ENCODE measurements around the gene ATAD3A. TPM values are rescaled to one million over a fixed set of nuclear protein-coding genes. Genes with fewer than 3 reads are reported as not detected.
"Not testable (repeated sequence)": the region's sequence is repeated elsewhere in the genome, so short reads cannot be mapped to it uniquely, and the experiment has no call there.

Gene ATAD3A
- total RNA-seq, 1 donor, result 35.6 TPM

DNA sequence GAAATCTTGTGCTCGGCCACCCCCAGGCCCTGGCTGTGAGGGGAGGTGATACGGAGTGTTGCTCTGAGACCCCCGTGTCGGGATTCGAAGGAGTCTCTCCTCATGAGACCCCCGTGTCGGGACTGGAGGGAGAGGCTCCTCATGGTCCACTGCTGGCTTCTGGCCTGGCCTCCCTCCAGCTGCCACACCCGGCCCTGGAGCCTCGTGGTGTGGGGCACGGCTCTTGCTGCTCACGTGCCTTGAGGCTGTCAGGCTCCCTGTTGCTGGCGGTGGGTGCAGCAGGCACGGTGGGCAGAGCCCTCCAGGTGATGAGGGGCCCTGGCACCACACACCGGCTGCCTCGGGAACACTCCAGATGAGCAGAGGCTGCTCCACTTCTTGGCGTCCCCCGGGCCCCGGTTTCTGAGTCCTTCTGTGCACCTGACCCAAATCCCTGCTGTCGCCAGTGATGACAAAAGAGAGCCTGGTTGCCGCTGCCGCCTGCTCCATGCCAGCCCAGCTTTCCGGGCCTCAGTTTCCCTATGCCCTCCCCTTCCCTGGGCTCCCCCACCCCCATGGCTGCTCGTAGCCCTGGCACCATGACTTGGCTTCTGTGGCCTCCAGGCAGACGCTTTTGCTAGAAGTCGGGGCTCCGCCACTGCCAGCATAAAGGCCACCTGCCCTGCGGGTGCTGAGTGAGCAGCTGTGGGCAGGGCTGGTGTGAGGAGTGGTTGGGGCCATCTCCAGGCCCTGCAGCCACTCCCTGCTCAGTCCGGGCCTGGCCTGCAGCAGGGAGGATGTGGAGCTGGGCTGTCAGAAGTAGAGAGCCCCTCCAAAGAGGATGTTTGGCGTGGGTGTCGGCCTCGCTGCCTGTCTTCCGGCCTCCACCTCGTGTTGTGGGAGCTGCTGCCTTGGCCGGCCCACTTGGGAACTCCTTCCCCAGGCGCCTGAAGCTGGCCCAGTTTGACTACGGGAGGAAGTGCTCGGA lies 16.6 kb downstream of the ATAD3A start:
- TF ChIP-seq, protein P1, sequence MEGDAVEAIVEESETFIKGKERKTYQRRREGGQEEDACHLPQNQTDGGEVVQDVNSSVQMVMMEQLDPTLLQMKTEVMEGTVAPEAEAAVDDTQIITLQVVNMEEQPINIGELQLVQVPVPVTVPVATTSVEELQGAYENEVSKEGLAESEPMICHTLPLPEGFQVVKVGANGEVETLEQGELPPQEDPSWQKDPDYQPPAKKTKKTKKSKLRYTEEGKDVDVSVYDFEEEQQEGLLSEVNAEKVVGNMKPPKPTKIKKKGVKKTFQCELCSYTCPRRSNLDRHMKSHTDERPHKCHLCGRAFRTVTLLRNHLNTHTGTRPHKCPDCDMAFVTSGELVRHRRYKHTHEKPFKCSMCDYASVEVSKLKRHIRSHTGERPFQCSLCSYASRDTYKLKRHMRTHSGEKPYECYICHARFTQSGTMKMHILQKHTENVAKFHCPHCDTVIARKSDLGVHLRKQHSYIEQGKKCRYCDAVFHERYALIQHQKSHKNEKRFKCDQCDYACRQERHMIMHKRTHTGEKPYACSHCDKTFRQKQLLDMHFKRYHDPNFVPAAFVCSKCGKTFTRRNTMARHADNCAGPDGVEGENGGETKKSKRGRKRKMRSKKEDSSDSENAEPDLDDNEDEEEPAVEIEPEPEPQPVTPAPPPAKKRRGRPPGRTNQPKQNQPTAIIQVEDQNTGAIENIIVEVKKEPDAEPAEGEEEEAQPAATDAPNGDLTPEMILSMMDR (IDR thresholded peaks at IDR 0.05; ENCODE audit: insufficient read depth, low read length), result no peak
- no peak overlapping the region for H3K4me3 ChIP-seq (ENCODE audit: low read depth, low read length)
- no peak for DNase-seq (ENCODE audit: low read depth)

DNA sequence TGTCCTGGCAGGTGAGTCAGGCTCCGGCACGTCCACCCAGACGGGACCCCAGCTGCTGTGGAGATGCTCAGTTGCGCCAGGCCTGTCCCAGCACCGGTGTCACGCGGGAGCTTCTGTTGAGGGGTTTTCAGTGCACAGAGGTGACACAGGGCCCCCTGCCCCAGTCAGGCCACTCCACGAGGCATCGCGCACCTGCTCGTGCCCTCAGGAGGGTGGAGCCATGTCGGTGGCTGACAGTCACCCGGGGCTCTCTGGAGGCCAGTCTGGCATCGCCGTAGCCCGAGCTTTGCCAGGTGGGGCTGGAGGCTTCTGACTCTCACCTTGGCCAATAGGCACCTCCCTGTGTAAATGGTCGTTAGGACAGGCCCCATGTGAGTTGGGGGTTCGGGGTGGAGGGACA lies 17.4 kb downstream of the ATAD3A start:
- no peak for DNase-seq (ENCODE audit: low read depth)
- TF ChIP-seq, protein P1 (IDR thresholded peaks at IDR 0.05; ENCODE audit: insufficient read depth, low read length), result no peak
- no peak overlapping the region for H3K4me3 ChIP-seq (ENCODE audit: low read depth, low read length)

DNA sequence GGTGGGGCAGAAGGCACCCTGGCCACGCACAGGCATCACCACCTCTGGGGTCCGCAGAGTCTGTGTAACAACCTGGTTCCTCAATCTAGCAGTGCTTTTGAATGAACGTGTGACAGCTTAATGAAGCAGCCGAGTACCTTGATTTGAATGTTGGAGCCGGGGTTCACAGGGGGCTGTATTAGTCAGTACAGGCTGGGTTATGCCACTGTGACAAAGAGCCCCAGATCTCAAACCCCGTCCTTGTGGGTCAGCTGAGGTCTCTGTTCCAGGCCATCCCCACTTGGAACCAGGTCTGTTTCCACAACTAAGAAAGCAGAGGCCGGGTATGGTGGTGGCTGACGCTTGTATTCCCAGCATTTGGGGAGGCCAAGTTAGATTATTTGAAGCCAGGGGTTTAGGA lies 18.0 kb downstream of the ATAD3A start:
- no peak overlapping the region for H3K4me3 ChIP-seq (ENCODE audit: low read depth, low read length)
- TF ChIP-seq, protein P1 (IDR thresholded peaks at IDR 0.05; ENCODE audit: insufficient read depth, low read length), result no peak
- DNase-seq (ENCODE audit: low read depth), result no peak

DNA sequence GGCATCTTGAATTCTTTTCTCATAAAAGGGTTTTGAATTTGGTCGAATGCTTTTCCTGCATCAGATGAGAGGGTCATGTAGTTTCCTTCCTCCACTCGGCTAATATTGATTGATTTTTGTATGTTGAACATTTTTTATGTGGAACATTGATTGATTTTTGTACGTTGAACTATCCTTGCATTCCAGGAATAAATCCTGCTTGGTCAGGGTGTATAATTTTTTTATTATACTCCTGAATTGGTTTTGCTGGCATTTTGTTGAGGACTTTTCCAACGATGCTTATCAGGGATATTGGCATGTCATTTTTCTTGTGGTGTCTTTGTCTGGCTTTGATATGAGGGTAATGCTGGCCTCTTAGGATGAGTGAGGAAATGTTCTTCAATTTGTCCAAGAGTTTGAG lies 20.0 kb downstream of the ATAD3A start:
- TF ChIP-seq, protein P1 (IDR thresholded peaks at IDR 0.05; ENCODE audit: insufficient read depth, low read length), result no peak
- DNase-seq (ENCODE audit: low read depth), result no peak

DNA sequence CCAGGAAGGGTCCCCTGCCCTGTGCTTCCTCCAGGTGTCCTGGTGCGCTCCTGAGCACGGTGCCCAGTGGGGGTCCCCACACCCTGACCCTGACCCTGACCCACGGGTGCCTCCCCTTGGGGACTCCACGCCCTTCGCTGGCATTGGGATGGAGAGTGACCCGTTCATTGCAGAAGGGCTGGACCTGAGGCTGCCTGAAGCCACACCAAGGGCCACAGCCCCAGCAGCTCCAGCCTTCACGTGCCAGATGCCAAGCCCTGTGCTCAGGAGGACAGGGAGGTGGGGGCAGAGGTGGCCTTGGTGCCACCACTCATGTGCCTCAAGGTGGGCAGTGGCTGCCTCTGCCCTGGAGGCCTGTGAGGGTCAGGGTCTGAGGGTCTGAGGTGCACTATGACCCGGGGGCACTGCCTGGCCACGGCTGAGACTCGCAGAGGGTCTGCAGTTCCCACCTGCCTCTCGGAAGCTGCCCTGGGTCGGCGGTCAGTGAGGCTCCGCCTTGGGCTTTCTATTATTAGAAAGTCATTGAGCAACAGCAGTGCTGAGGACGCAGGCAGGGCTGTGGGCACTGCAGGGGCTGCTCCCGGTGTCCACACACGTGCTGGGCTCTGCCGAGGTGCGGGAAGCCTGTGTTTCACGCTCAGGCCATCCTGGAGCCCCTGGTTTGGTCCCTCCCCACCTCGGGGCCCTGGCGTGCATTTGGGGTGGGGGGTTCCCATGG lies 21.4 kb downstream of the ATAD3A start:
- H3K4me3 ChIP-seq (ENCODE audit: low read depth, low read length); DNase-seq (ENCODE audit: low read depth): not testable (repeated sequence)

More for the DNA sequence above, 20.0 kb downstream of the ATAD3A start:
- no peak overlapping the region for H3K4me3 ChIP-seq (ENCODE audit: low read depth, low read length)

DNA sequence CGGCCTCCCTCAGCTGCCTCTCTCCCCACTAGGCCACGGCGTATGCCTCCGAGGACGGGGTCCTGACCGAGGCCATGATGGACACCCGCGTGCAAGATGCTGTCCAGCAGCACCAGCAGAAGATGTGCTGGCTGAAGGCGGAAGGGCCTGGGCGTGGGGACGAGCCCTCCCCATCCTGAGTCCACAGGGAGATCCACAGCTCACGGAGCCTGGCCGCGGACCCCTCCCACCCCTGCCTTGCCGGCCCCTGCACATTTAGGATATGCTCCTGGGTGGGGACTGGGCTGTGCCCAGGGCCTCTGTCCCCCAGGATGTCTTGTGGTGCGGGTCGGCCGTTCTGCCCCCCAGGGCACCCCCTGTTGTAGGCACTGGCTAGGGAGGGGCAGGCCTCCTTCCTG lies 21.9 kb downstream of the ATAD3A start:
- DNase-seq (ENCODE audit: low read depth), result not testable (repeated sequence)

DNA sequence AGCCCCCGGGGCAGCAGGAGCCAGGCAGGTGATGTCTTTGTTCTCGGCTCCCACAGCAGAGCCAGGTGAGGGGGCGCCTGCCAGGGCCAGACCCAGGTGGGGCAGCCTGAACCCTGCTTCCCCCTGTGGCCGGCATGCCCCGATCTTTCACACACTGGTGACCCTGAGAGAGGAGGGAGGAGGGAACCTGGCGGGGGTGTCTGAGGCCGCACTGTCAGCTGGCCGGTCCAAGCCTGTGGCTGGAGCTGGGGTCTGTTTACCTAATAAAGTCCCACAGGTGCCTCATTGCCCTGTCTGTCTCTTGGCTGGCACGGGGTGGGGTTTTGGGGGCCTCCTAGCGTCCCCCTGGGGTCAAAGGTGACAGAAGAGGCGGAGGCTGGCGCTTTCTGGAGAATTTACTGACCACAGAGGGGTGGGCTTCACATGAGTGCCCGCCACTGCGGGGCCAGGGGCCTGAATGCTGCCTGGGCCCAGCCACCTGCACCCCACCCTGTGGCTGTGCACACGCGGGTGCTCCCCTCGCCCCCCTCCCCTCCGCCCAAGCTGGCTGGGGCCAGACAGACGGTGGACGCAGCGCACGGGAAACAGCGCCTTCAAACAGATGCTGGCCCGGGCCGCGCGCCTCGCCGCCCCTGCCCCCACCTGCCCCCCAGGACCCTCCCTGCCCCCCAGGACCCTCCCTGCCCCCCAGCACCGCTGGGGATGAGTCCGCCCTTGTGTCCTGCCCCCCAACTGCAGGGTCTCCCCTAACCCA lies 22.6 kb downstream of the ATAD3A start:
- no peak for DNase-seq (ENCODE audit: low read depth)
- TF ChIP-seq, protein P1 (IDR thresholded peaks at IDR 0.05; ENCODE audit: insufficient read depth, low read length), result no peak
- H3K4me3 ChIP-seq (ENCODE audit: low read depth, low read length), result no peak overlapping the region

More for the DNA sequence above, 21.9 kb downstream of the ATAD3A start:
- H3K4me3 ChIP-seq (ENCODE audit: low read depth, low read length), result not testable (repeated sequence)
